GM21576 (cell line): ENCODE results near the gene IFFO2.

Experiments
- ATAC-seq: cut with Tn5 transposase; IDR thresholded peaks from one replicate; pipeline ENCODE4 v1.9.1; 2021; ENCODE audit warnings: mild to moderate bottlenecking, moderate library complexity; ENCODE audit not compliant: unreplicated experiment

IFFO2 gene

GRCh38 chr1:18938008-18938706 lies 18.3 kb downstream of the IFFO2 start:
- no peak for ATAC-seq

GRCh38 chr1:18937539-18937938 lies 18.9 kb downstream of the IFFO2 start:
- ATAC-seq: no peak

DNA sequence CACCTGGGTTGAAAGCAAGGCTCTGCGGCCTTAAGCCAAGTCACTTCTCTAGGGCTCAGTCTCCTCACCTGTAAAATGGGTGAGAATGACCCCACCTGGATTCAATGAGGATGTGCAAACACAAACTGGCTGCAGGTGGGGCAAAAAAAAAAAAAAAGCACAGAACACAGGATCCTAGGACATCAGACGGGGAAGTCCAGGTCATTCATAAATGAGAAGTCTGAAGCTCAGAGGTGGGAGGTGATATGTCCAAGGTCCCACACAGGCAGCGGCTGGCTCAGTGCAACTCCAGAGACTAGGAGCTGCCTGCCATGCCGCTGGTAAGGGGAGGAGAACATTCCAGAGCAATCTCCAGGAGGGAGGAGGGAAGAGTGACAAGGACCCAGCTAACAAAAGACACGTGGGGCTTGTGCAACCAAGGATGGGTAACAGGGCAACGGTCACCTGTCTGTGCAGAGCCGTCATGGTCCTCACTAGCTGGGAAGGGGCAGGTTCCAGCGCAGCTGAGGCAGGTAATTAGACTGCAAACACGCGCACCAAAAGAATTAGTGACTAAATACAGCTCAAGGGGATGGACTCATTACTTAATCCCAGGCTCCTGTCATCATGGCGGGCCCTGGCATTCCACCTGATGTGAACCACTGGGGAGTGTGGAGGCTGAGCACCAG lies 19.5 kb downstream of the IFFO2 start:
- ATAC-seq: no peak

GRCh38 chr1:18936471-18936813 lies 20.0 kb downstream of the IFFO2 start:
- no peak for ATAC-seq

- ATAC-seq: no peak
These were observed 22.1 kb downstream of the IFFO2 start for GRCh38 chr1:18934205-18935000.

DNA sequence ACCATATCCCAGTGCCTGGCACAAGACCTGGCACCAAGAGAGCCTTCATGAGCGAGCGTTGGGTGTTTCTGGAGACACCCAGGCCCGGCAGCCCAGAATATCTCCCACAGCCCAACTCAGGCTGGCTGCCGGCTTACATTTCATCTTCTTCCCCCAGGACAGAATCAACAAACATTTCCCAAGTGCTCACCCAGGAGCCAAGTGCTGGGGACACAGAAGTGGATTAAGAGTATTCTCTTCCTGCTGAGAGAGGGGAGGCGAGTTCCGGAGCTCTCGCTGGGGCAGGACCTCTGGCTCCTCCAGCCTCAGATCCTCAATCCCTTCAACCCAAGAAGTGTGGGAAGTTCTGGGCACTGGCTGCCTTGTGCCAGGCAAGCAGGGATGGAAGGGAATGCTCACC lies 23.6 kb downstream of the IFFO2 start:
- no peak for ATAC-seq

- ATAC-seq: no peak
These were observed 24.1 kb downstream of the IFFO2 start for GRCh38 chr1:18932387-18932786.

- ATAC-seq: no peak
These were observed 24.7 kb downstream of the IFFO2 start for GRCh38 chr1:18931730-18932129.

DNA sequence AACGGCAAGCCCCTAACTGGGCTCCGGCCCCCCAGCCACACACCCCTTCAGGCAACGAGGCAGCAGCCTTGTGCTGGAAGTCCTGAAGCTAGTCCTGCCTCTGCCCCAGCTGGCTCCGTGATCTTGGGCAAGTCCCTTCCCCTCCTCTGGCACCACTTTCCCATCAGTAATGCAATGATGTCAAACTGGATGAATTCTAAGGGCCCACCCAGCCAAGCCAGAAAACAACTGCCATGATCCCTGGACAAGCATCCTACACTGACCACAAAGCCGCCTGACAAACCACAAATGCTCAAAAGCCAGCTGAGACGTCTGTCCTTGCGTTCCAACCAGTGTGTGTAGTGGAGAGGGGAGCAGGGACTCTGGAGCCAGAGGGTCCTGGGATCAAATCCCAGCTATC lies 26.8 kb downstream of the IFFO2 start:
- no peak for ATAC-seq

DNA sequence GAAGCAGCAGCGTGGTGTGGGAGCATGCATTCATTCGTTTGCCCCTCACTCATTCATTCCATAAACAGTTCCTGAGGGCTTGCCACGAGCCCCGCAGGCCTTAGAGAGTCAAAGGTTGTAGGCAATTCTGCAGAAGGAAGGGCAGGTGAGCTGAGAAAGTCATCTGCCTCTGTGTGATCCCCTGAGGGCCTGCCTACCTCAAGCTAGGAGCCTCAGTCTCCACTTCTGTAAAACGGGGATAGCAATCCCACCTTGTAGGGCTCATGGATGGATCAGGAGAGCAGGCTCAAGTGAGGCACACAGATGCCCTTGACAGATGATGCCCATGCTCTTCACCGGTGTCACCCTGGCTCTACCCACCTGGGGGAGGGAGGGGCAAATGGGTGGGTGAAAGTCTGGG lies 27.5 kb downstream of the IFFO2 start:
- no peak for ATAC-seq

- no peak for ATAC-seq
These were observed 28.1 kb downstream of the IFFO2 start for GRCh38 chr1:18928406-18928805.

GRCh38 chr1:18927654-18928272 lies 28.7 kb downstream of the IFFO2 start:
- ATAC-seq: no peak

DNA sequence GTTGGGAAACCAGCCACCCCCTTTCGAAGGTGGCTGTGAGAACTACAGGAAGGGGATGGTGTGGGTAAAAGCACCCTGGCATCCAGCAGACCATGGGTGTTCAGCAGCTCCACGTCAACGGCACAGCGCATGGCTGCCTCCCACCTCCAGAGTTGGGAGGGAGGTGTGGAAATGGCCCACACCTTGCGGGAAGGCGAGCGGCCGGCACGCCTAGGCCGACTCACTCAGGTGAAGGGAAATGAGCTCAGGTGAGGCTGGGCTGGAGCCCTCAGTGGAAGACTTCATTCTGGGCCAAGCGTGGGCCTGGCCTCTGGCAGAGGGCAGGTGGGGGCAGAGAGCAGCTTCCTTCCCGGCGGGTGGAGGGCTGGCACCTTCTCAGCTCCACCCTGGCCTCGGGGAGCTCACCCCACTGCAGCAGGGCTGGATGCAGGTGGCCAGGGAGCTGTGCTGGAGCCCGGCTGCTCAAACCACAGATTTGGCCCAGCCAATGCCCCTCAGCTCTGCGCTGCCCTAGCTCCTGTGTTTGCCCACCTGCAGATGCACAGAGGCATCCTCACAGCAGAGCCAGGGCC lies 29.3 kb downstream of the IFFO2 start:
- no peak for ATAC-seq

GRCh38 chr1:18926315-18927081 lies 30.0 kb downstream of the IFFO2 start:
- peak; percentile 70 for ATAC-seq

DNA sequence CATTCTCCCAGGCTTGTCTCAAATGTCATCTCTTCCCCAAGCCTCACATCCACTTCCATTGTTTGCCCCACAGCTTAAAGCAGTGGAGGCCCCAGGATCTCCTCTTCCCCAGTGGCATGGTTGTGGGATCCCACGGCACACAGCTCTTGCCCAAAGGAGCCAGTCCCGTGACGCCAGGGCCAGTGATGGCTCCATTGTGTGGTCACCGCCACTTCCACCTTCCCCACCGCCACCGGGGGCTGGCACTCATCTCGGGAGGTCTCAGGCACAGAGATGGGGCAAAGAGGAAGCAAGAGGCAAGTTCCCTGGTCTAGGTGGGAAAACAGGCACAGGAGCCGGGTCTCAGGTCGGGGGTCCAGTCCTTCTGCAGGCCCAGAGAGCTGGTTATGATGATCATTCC lies 31.2 kb downstream of the IFFO2 start:
- no peak for ATAC-seq

GRCh38 chr1:18924221-18924691 lies 32.2 kb downstream of the IFFO2 start:
- no peak for ATAC-seq

GRCh38 chr1:18923756-18924211 lies 32.7 kb downstream of the IFFO2 start:
- no peak for ATAC-seq

- no peak for ATAC-seq
These were observed 33.4 kb downstream of the IFFO2 start for GRCh38 chr1:18922848-18923755.

DNA sequence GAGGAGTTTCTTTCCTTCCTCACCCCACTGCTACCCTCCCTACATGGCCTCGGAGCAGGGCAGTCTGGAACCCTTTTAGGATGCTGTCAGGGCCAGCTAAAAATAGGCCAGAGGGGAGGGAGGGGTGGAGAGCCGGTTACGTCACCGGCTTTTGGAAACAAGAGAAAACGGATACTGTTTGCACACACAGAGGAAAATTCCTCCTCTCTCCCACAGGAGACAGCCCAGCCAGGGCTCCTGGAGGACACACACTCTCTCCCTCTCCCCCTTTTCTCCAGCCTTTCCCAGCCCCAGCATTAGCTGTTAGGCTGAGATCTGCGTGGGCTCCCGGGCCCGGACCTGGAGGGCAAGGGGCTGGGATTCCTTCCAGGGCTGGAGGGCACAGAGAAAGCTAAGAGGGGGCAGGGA lies 34.2 kb downstream of the IFFO2 start:
- ATAC-seq: no peak
